Fibroblast of mammary gland (primary cell): Measurements from ENCODE around the gene UVRAG.

ENCODE experiments used
- DNase-seq: peaks from one replicate; pipeline ENCODE4 v3.0.0-alpha.2; 2010; ENCODE audit warnings: low read depth
- H3K4me3 ChIP-seq: 2 replicates; pipeline ENCODE4 v1.5.1; 2011; ENCODE audit warnings: low read depth, mild to moderate bottlenecking, low read length, moderate library complexity; ENCODE audit not compliant: control insufficient read depth
- TF ChIP-seq, protein P1 (sequence below): conservative IDR thresholded peaks from 2 replicates; pipeline ENCODE4 v1.5.1; 2011; ENCODE audit warnings: low read depth, low read length, inconsistent platforms; ENCODE audit not compliant: control insufficient read depth, insufficient read depth

Gene UVRAG

DNA sequence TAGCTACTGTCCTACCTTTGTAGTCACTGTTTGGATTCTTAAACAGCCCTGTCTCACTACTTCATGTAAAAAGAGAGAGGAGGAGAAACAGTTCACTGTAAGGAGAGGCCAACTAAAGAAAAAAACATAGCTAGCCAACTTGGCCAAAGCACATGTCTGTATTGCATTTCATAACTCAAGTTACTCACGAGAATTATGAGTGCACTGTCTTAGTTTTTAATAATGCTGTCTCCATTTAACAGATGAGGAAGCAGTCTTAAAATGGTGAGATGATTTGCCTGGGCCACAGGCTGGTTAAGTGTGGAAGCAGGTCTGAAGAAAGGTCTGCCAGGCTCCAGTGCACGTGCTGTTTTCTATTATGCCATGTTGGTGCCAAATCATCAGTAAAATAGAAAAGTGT, 104.5 kb downstream of the UVRAG start:
- TF ChIP-seq, protein P1, sequence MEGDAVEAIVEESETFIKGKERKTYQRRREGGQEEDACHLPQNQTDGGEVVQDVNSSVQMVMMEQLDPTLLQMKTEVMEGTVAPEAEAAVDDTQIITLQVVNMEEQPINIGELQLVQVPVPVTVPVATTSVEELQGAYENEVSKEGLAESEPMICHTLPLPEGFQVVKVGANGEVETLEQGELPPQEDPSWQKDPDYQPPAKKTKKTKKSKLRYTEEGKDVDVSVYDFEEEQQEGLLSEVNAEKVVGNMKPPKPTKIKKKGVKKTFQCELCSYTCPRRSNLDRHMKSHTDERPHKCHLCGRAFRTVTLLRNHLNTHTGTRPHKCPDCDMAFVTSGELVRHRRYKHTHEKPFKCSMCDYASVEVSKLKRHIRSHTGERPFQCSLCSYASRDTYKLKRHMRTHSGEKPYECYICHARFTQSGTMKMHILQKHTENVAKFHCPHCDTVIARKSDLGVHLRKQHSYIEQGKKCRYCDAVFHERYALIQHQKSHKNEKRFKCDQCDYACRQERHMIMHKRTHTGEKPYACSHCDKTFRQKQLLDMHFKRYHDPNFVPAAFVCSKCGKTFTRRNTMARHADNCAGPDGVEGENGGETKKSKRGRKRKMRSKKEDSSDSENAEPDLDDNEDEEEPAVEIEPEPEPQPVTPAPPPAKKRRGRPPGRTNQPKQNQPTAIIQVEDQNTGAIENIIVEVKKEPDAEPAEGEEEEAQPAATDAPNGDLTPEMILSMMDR = no peak
- no peak overlapping the region for H3K4me3 ChIP-seq
- DNase-seq = peak; percentile 38

DNA sequence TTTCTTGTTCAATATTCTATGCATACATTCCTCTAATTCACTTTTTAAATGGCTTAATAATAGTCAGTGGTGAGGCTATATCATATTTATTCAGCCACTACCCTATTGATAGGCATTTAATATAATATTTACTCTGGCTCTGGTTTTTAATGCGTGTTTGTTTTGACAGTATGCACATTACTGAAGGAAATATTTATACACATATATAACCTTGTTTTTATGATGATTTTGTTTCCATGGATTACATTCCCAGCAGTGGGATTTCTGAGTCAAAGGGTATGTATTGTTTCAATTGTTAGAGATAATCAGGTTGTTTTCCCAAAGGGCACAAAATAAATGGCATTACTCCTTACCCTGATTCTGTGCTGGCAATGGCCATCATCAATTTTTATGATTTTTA, 105.8 kb downstream of the UVRAG start:
- H3K4me3 ChIP-seq = no peak overlapping the region
- TF ChIP-seq, protein P1 = no peak
- DNase-seq = no peak

DNA sequence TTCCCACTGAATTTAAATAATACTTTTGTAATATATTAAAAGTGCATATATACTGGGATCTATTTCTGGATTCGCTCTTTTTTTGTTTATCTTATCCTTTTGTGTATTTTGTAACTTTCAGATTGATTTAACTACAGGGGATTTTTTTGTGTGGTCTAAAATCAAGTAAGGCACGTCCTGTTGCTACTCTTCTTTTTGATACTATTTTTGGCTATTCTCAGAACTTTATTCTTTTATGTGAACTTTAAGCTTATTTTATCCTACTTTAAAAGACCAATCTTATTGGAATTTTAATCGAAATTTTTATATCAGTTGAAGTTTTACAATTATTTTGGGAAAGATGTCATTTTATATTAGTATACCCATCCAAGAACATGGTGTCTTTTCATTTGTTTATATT, 106.8 kb downstream of the UVRAG start:
- DNase-seq = no peak
- TF ChIP-seq, protein P1 = no peak

DNA sequence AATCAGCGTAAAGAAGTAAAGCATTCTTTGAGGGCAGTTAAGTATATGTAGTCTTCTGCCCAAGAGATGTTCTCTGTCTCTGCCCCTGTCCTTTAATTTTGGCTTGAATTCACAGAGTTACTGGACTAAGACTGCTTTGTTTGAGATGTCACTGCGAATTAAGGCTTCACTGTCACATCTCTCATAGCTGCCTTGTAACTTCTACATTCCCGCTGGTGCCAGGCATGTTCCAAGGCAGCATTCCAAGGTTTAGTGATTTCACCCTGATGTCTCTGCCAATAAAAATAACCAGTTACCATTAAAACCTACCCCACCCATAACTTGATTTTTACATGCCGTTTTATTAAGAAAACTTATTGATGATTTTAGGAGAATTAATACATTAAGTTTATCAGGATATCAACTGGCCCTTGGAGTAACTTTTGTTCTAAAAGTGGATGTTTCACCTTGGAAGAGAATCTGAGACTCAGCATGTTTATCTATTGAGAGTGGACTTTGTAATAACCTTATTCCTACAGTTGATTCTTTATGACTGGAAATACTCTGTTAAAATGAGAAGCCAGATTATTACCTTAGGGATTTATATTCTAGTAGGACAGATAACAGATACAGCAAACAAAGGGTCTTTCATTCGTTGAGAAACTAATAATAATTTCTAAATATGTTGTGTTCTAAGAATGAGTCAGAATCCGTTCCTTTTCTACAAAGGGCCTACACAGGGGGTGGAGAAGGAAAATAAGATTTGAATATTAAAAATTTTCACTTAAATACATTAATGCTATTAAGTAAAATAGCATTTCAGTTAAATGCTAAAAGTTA, 110.2 kb downstream of the UVRAG start:
- DNase-seq = peak; percentile 50
- no peak overlapping the region for H3K4me3 ChIP-seq

More for the DNA sequence above, 106.8 kb downstream of the UVRAG start:
- no peak overlapping the region for H3K4me3 ChIP-seq

DNA sequence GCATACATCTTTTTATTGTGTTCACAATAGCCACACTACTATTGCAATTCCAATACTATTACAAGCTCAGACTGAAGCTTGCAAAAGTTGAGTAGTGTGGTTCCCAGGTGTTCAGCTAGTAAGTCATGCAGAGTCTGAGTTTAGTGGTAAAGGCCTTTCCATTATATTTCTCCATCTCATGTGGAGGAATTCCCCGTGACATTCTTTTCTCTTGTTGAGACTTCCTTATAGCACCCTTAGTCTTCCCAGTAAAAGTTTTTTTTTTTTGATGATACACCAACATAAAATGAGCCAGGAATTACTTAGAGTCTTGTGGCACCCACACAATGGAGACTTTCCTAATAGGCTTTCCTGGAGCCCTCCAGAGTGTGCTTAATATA, 110.8 kb downstream of the UVRAG start:
- no peak overlapping the region for H3K4me3 ChIP-seq
- peak; percentile 22 for DNase-seq
- TF ChIP-seq, protein P1 = no peak

More for the DNA sequence above, 110.2 kb downstream of the UVRAG start:
- TF ChIP-seq, protein P1 = no peak

DNA sequence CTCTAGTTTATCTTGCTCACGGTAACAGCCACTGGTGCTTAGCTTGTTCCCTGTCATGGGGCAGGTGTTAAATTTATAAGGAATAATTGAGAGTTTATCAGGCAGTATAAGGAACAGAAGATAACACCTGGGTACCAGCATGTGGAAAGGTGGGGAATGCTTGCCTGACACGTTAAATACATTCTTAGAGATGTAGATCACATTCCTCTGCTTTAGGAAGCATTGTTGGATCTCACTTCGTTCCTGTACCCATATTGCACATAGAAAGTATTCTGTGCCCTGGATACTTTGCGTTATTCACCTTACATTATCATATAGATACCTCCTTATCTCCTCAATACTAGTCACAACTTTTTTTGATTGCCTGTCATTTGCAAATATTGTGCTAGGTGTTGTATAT, 114.7 kb downstream of the UVRAG start:
- no peak for DNase-seq
- H3K4me3 ChIP-seq = no peak overlapping the region
- TF ChIP-seq, protein P1 = no peak

DNA sequence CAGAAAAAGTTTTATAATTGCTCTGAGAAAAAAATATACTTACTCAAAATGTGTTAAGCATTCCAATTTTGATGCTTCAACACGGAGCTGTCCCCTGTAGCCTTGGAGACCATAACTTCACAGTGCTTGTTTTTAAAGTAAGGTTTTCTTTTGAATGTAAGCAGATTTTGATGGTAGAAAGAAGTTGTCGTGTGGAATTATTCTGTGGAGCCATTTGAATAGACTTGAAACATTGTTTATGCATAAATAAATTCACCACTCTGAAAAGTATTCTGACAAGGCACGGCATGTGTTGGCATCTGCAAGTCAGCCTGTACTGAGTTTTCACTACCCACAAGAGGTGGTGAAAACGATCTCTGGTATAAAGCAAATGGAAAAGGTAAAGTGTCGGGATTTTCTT, 115.5 kb downstream of the UVRAG start:
- DNase-seq = no peak
- H3K4me3 ChIP-seq = no peak overlapping the region
- TF ChIP-seq, protein P1 = no peak
